C4-2B (cell line): ENCODE results near the gene CFAP161.

Experiments used
- CTCF ChIP-seq: fragments of 450-650 bp; conservative IDR thresholded peaks from 2 replicates; pipeline ENCODE4 v1.5.1; 2017; ENCODE audit warnings: mild to moderate bottlenecking
- ZFX ChIP-seq: fragments of 450-650 bp; IDR thresholded peaks from 2 replicates; pipeline ENCODE4 v1.6.1; 2017

GRCh38 chr15:81181220-81181619, 47.1 kb downstream of the CFAP161 start:
- TF ChIP-seq CTCF (no peak), ZFX (no peak)
